Mesenchymal stem cell (in vitro differentiated cells and primary cell): ENCODE measurements around the gene CFAP65.

Experiments
- DNase-seq: peaks from one replicate; pipeline ENCODE4 v3.0.0-alpha.2; 2013
- H2AFZ ChIP-seq: one replicate; pipeline ENCODE4 v1.6.1; 2013; ENCODE audit warnings: low read depth, mild to moderate bottlenecking, control low read depth, inconsistent platforms, low read length, moderate library complexity
- H2AK5ac ChIP-seq: 2 replicates; pipeline ENCODE4 v1.6.1; 2013; ENCODE audit warnings: low read length, moderate library complexity, mild to moderate bottlenecking, inconsistent platforms; ENCODE audit not compliant: severe bottlenecking
- H2BK120ac ChIP-seq: one replicate; pipeline ENCODE4 v1.6.1; 2013; ENCODE audit warnings: low read depth, mild to moderate bottlenecking, inconsistent platforms, low read length, moderate library complexity
- H2BK12ac ChIP-seq, 2 experiments: one replicate each; pipeline ENCODE4 v1.6.1; 2013; ENCODE audit warnings: inconsistent platforms in 2 of 2, low read length in 2 of 2, mild to moderate bottlenecking in 2 of 2, moderate library complexity in 2 of 2, control low read depth in 1 of 2
- H2BK15ac ChIP-seq: one replicate; pipeline ENCODE4 v1.6.1; 2013; ENCODE audit warnings: mild to moderate bottlenecking, low read depth, inconsistent platforms; ENCODE audit not compliant: poor library complexity, severe bottlenecking
- H2BK5ac ChIP-seq: 2 replicates; pipeline ENCODE4 v1.6.1; 2013; ENCODE audit warnings: low read depth, mild to moderate bottlenecking, low read length, control low read depth, inconsistent platforms; ENCODE audit not compliant: poor library complexity, severe bottlenecking
- H3K14ac ChIP-seq, 2 experiments: one replicate each; pipeline ENCODE4 v1.6.1; 2013; ENCODE audit warnings: inconsistent platforms in 2 of 2, low read length in 2 of 2, control low read depth in 1 of 2, mild to moderate bottlenecking in 1 of 2, moderate library complexity in 1 of 2
- H3K18ac ChIP-seq, 2 experiments: one replicate each; pipeline ENCODE4 v1.6.1; 2013; ENCODE audit warnings: inconsistent platforms in 2 of 2, low read length in 2 of 2, control low read depth in 1 of 2, low read depth in 1 of 2, mild to moderate bottlenecking in 1 of 2
- H3K23ac ChIP-seq, 2 experiments: one replicate each; pipeline ENCODE4 v1.6.1; 2013; ENCODE audit warnings: inconsistent platforms in 2 of 2, low read length in 2 of 2, mild to moderate bottlenecking in 2 of 2, moderate library complexity in 2 of 2, control low read depth in 1 of 2
- H3K27ac ChIP-seq: 2 replicates; pipeline ENCODE4 v1.5.1; 2013; ENCODE audit warnings: mild to moderate bottlenecking, moderate library complexity, low read length, control low read depth, inconsistent platforms; ENCODE audit not compliant: poor library complexity, severe bottlenecking
- H3K27me3 ChIP-seq, 2 experiments: 2 replicates each; pipeline versions ENCODE4 v1.6.1 to v1.7.0; 2013; ENCODE audit warnings: low read length in 2 of 2, mild to moderate bottlenecking in 2 of 2, moderate library complexity in 2 of 2, control low read depth in 1 of 2, inconsistent platforms in 1 of 2; ENCODE audit not compliant: control insufficient read depth in 1 of 2, insufficient read depth in 1 of 2
- H3K36me3 ChIP-seq, 2 experiments: 2 replicates each; pipeline versions ENCODE4 v1.6.1 to v1.7.0; 2013; ENCODE audit warnings: low read length in 2 of 2, control low read depth in 1 of 2, inconsistent platforms in 1 of 2, low read depth in 1 of 2, mild to moderate bottlenecking in 1 of 2; ENCODE audit not compliant: insufficient read depth in 2 of 2, control insufficient read depth in 1 of 2
- H3K4ac ChIP-seq, 2 experiments: one replicate each; pipeline ENCODE4 v1.6.1; 2013; ENCODE audit warnings: inconsistent platforms in 2 of 2, low read length in 2 of 2, mild to moderate bottlenecking in 2 of 2, moderate library complexity in 2 of 2, control low read depth in 1 of 2, low read depth in 1 of 2
- H3K4me1 ChIP-seq: 2 replicates; pipeline ENCODE4 v1.6.1; 2013; ENCODE audit warnings: low read depth, low read length, control low read depth; ENCODE audit not compliant: control insufficient read depth, insufficient read depth
- H3K4me2 ChIP-seq: 2 replicates; pipeline ENCODE4 v1.6.1; 2013; ENCODE audit warnings: low read length, mild to moderate bottlenecking, inconsistent platforms; ENCODE audit not compliant: poor library complexity, severe bottlenecking
- H3K4me3 ChIP-seq, 2 experiments: 2 replicates each; pipeline versions ENCODE4 v1.5.1 to v1.7.0; 2013; ENCODE audit warnings: low read length in 2 of 2, mild to moderate bottlenecking in 2 of 2, control low read depth in 1 of 2, low read depth in 1 of 2; ENCODE audit not compliant: insufficient read depth in 1 of 2
- H3K79me1 ChIP-seq: replicated peaks from 2 replicates; pipeline ENCODE4 v1.6.1; 2013; ENCODE audit warnings: mild to moderate bottlenecking, control low read depth, low read length, inconsistent platforms; ENCODE audit not compliant: poor library complexity, severe bottlenecking
- H3K9ac ChIP-seq: 2 replicates; pipeline ENCODE4 v1.7.0; 2013; ENCODE audit warnings: mild to moderate bottlenecking, low read length, moderate library complexity
- H3K9me3 ChIP-seq: 2 replicates; pipeline ENCODE4 v1.7.0; 2013; ENCODE audit warnings: mild to moderate bottlenecking, low read length; ENCODE audit not compliant: control insufficient read depth
- H4K8ac ChIP-seq: one replicate; pipeline ENCODE4 v1.6.1; 2013; ENCODE audit warnings: inconsistent platforms, mild to moderate bottlenecking, low read length, moderate library complexity
- H4K91ac ChIP-seq: one replicate; pipeline ENCODE4 v1.6.1; 2013; ENCODE audit warnings: mild to moderate bottlenecking, low read length, inconsistent platforms
- WGBS: methylation state at CpG from one replicate; pipeline ENCODE4 v1.1.7; 2013; ENCODE audit warnings: mixed read lengths; 5-methylcytosine and 5-hydroxymethylcytosine counted together

CFAP65 gene

DNA sequence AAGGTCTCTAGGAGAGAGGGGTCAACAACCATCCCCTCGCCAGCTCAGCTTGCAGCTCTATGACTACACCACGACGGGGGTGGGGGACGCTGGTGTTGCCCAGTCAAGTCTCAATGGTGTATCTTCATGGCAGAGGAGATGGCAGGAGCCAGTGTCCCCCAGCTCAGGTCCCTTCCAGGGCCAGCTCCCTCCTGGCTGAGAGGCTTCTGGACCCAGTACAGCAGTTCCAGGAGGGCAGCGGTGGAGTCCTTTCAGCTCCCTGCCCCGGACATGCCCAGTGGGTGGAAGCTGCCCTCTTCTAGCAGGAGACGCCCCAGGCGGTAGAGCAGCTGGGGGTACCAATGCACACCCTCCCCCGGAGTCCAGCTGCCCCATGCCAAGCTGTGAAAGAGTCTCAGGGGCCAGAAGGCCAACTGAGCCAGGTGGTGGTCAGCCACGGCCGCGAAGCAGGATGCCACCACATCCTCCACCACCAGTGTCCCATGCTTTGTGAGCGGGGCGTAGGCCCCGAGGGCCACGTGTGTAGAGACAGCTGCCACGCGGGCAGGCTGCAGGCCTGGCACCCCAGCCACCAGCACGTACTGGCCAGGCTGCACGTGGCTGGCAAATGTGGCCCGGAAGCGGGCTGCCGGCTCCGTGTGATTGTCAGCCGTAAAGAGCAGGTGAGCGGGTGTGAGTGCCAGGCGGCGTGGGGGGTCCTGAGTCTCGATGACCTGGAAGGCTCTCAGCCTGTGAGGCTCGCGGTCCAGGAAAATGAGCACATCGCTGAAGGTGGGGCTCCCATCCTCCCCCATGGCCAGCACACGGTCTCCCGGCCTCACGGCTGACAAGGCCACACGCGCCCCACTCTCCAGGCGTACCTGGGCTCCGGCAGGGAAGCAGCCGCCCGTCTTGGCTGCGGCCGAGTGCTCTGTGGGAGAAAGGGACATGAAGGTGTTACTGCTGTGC lies 13.9 kb upstream of the CFAP65 start:
- Histone ChIP-seq H3K27me3 (peaks cover 91 to 94% of the 10 kb centered on the region in 2 experiments), H2AFZ (no peak overlapping the region), H3K4me3 (no peak overlapping the region), H3K27ac (no peak overlapping the region), H3K4me2 (no peak overlapping the region), H2BK12ac (no peak overlapping the region), H3K79me1 (no peaks in the 10 kb centered on the region), H2BK120ac (no peak overlapping the region), H3K14ac (no peak overlapping the region), H3K36me3 (no peaks in the 10 kb centered on the region), H2BK15ac (no peak overlapping the region), H4K91ac (no peak overlapping the region), H3K4me1 (peaks cover 30% of the 10 kb centered on the region), H3K9ac (no peak overlapping the region), H2BK5ac (no peak overlapping the region), H3K23ac (no peak overlapping the region), H3K18ac (no peak overlapping the region), H2AK5ac (no peak overlapping the region), H4K8ac (no peak overlapping the region), H3K9me3 (no peaks in the 10 kb centered on the region), H3K4ac (no peak overlapping the region)
- no peak for DNase-seq
- 84% methylated on average over 39 of the region's 43 CpGs for WGBS

DNA sequence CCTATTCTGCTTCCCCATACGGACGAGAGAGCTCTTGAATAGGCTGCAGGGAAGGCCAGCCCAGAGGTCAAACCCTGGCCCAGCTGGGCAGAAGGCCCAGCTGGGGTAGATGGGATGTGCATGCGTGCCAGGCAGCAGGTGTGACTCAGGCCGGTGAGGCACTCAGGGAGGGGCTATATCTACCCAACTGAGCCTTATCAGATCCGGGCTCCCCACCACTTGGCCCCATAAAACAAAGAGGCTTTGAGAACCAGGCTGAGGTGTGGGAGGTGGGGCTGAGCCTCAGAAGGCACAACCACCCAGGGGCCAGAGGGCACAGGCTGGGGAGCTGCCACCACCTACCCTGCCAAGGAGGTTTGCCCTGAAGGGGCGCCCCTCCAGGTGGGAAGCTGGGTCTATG lies 8.0 kb upstream of the CFAP65 start:
- Histone ChIP-seq H3K18ac (no peak overlapping the region), H3K27ac (no peak overlapping the region), H2BK5ac (no peak overlapping the region), H3K4me2 (no peak overlapping the region), H3K27me3 (peaks cover 79 to 80% of the 10 kb centered on the region in 2 experiments), H3K4me3 (no peak overlapping the region), H3K4me1 (peaks cover 1% of the 10 kb centered on the region), H3K9ac (no peak overlapping the region), H3K79me1 (no peaks in the 10 kb centered on the region), H2BK15ac (no peak overlapping the region), H2BK12ac (no peak overlapping the region), H3K9me3 (no peaks in the 10 kb centered on the region), H3K36me3 (no peaks in the 10 kb centered on the region), H2AFZ (no peak overlapping the region), H3K23ac (no peak overlapping the region), H2AK5ac (no peak overlapping the region), H3K14ac (no peak overlapping the region), H3K4ac (no peak overlapping the region), H4K91ac (no peak overlapping the region), H2BK120ac (no peak overlapping the region), H4K8ac (no peak overlapping the region)
- WGBS: 88% methylated on average over 4 of the region's 6 CpGs
- no peak for DNase-seq

DNA sequence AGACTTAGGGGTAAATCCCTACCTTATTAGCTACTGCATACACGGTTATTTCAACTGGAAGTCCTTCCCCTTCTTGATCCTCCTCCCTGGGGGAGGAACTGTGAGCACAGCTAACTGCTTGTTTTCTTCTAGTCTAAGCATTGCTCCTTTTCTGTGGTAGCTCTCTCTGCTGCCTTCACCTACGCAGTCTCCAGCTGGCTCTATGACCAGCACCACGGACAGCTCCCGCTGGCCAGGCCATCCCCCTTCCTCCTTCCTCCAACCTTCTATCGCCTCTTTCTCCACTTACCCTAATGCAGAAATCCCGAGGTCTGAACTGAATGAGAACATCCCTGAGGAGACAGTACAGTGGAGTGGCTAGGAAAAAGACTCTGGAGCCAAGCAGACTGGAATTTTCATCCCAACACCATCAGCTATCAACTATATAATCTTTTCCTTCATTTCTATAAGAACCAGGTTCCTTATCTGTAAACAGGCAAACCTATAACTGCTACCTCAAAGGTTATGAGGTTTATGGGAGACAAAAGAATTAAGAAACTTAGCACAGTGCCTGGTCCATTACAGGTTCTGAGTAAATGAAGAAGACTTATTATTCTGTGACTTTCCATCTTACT lies 4.7 kb upstream of the CFAP65 start:
- Histone ChIP-seq H3K36me3 (no peaks in the 10 kb centered on the region), H4K8ac (no peak overlapping the region), H4K91ac (no peak overlapping the region), H3K79me1 (no peaks in the 10 kb centered on the region), H2AFZ (no peak overlapping the region), H3K4me2 (no peak overlapping the region), H3K9me3 (no peaks in the 10 kb centered on the region), H3K27me3 (peaks cover 85 to 87% of the 10 kb centered on the region in 2 experiments), H3K14ac (no peak overlapping the region), H2BK12ac (no peak overlapping the region), H2AK5ac (no peak overlapping the region), H2BK5ac (no peak overlapping the region), H2BK120ac (no peak overlapping the region), H3K9ac (no peak overlapping the region), H3K4me3 (no peak overlapping the region), H3K4me1 (peaks cover 3% of the 10 kb centered on the region), H3K27ac (no peak overlapping the region), H3K18ac (no peak overlapping the region), H3K23ac (no peak overlapping the region), H2BK15ac (no peak overlapping the region), H3K4ac (no peak overlapping the region)
- peak; percentile 45 for DNase-seq
- 10% methylated on average over 6 of the region's 6 CpGs for WGBS

- WGBS: 77% methylated on average over 2 of the region's 2 CpGs
- no peak overlapping the region for H2BK15ac ChIP-seq
- no peak overlapping the region for H3K27ac ChIP-seq
- H3K4me2 ChIP-seq: no peak overlapping the region
- no peak overlapping the region for H3K18ac ChIP-seq
- H3K9me3 ChIP-seq: no peaks in the 10 kb centered on the region
- H3K14ac ChIP-seq: no peak overlapping the region
- no peak overlapping the region for H4K91ac ChIP-seq
- H2AK5ac ChIP-seq: no peak overlapping the region
- no peak overlapping the region for H2AFZ ChIP-seq
- H2BK120ac ChIP-seq: no peak overlapping the region
- no peaks in the 10 kb centered on the region for H3K36me3 ChIP-seq
- H3K27me3 ChIP-seq: peaks cover 79 to 89% of the 10 kb centered on the region in 2 experiments
- H3K4me3 ChIP-seq: no peak overlapping the region
- no peak overlapping the region for H4K8ac ChIP-seq
- H3K4me1 ChIP-seq: peaks cover 2% of the 10 kb centered on the region
- no peak overlapping the region for H3K23ac ChIP-seq
- no peak overlapping the region for H2BK12ac ChIP-seq
- H3K9ac ChIP-seq: no peak overlapping the region
- DNase-seq: no peak
- H3K4ac ChIP-seq: no peak overlapping the region
- no peak overlapping the region for H2BK5ac ChIP-seq
- H3K79me1 ChIP-seq: no peaks in the 10 kb centered on the region
Observed at GRCh38 chr2:219042750-219043149, 1.4 kb upstream of the CFAP65 start.
